SK-N-SH (cell line): ENCODE results near the gene LRRN1. TPM values are rescaled to one million over a fixed set of nuclear protein-coding genes. Genes with fewer than 3 reads are reported as not detected.

ENCODE experiments used
- CTCF ChIA-PET: fragments of 300-600, 350-600 bp; formaldehyde crosslinking; extraction: SDS; loops from one replicate; lab custom pipeline; 2021; lab: Yijun Ruan, JAX
- POLR2A ChIA-PET: fragments of 350-600 bp; sonication (Branson Sonifier 250); formaldehyde crosslinking; extraction: SDS; loops from one replicate; lab custom pipeline; 2020; ENCODE audit warnings: antibody characterized with exemption, inconsistent platforms; lab: Yijun Ruan, JAX
- DNase-seq: peaks from one replicate; pipeline ENCODE4 v3.0.0; 2012
- H2AFZ ChIP-seq: fragments of 200-600 bp; sonication (generic); 2 replicates; pipeline ENCODE4 v1.8.1; 2016; ENCODE audit warnings: antibody characterized with exemption, mild to moderate bottlenecking, low read depth
- H3F3A ChIP-seq: fragments of 200-600 bp; sonication (generic); replicated peaks from 2 replicates; pipeline ENCODE3; 2016; ENCODE audit warnings: antibody characterized with exemption, mild to moderate bottlenecking; ENCODE audit not compliant: insufficient read depth
- H3K27ac ChIP-seq, 2 experiments: fragments of 200-500 bp in 1 of 2; fragments of 200-600 bp in 1 of 2; sonication (Bioruptor generic) in 1 of 2; sonication (generic), shearing (Covaris generic) in 1 of 2; 2 replicates each; pipeline versions ENCODE4 v1.5.1 to v1.6.1; 2014 to 2016; ENCODE audit warnings: low read depth in 2 of 2, inconsistent platforms in 1 of 2, low read length in 1 of 2, mild to moderate bottlenecking in 1 of 2, mixed read lengths in 1 of 2
- H3K27me3 ChIP-seq: fragments of 200-600 bp; sonication (generic), shearing (Covaris generic); 2 replicates; pipeline ENCODE4 v1.6.1; 2016; ENCODE audit warnings: mixed run types; ENCODE audit not compliant: insufficient read depth
- H3K36me3 ChIP-seq, 2 experiments: fragments of 200-500 bp in 1 of 2; fragments of 200-600 bp in 1 of 2; sonication (Bioruptor generic) in 1 of 2; sonication (generic) in 1 of 2; replicated peaks in 1 of 2; 2 replicates each; pipeline versions ENCODE3 to v1.5.1; 2014 to 2016; ENCODE audit warnings: low read length in 1 of 2, mild to moderate bottlenecking in 1 of 2; ENCODE audit not compliant: insufficient read depth in 2 of 2, control insufficient read depth in 1 of 2
- H3K4me1 ChIP-seq, 2 experiments: fragments of 200-500 bp in 1 of 2; fragments of 200-600 bp in 1 of 2; sonication (Bioruptor generic) in 1 of 2; sonication (generic), shearing (Covaris generic) in 1 of 2; 2 replicates each; pipeline versions ENCODE4 v1.5.1 to v1.6.1; 2014 to 2016; ENCODE audit warnings: low read depth in 1 of 2, low read length in 1 of 2, mixed run types in 1 of 2; ENCODE audit not compliant: insufficient read depth in 2 of 2, control insufficient read depth in 1 of 2
- H3K4me2 ChIP-seq: fragments of 200-600 bp; sonication (generic), shearing (Covaris generic); 2 replicates; pipeline ENCODE4 v1.6.1; 2017; ENCODE audit warnings: mixed run types
- H3K4me3 ChIP-seq, 2 experiments: fragments of 200-500 bp in 1 of 2; fragments of 200-600 bp in 1 of 2; sonication (Bioruptor generic) in 1 of 2; sonication (generic), shearing (Covaris generic) in 1 of 2; 2 replicates each; pipeline versions ENCODE4 v1.5.1 to v1.8.1; 2014 to 2016; ENCODE audit warnings: low read depth in 2 of 2, inconsistent platforms in 1 of 2, low read length in 1 of 2, mild to moderate bottlenecking in 1 of 2, mixed read lengths in 1 of 2, moderate library complexity in 1 of 2
- H3K79me2 ChIP-seq: fragments of 200-600 bp; sonication (generic); 2 replicates; pipeline ENCODE4 v1.8.1; 2017; ENCODE audit warnings: mild to moderate bottlenecking; ENCODE audit not compliant: insufficient read depth
- H3K9ac ChIP-seq: fragments of 200-600 bp; sonication (generic); 2 replicates; pipeline ENCODE4 v1.6.1; 2017; ENCODE audit warnings: mixed run types
- H3K9me2 ChIP-seq: fragments of 200-600 bp; sonication (generic); 2 replicates; pipeline ENCODE4 v1.6.1; 2017; ENCODE audit warnings: mixed run types
- H3K9me3 ChIP-seq: fragments of 200-600 bp; sonication (generic); 2 replicates; pipeline ENCODE4 v1.6.1; 2017; ENCODE audit warnings: mixed run types, mild to moderate bottlenecking, moderate library complexity
- H4K20me1 ChIP-seq: fragments of 200-600 bp; sonication (generic); 2 replicates; pipeline ENCODE4 v1.6.1; 2017; ENCODE audit warnings: mild to moderate bottlenecking, mixed run types; ENCODE audit not compliant: insufficient read depth
- EP300 ChIP-seq, 2 experiments: IDR thresholded peaks; 2 replicates each; pipeline versions ENCODE4 v1.4.0 to v1.6.1; 2012; ENCODE audit warnings: borderline replicate concordance in 1 of 2, low read depth in 1 of 2, low read length in 1 of 2
- FOXM1 ChIP-seq: IDR thresholded peaks from 2 replicates; pipeline ENCODE4 v1.4.0; 2012; ENCODE audit warnings: low read depth, mild to moderate bottlenecking
- MEF2A ChIP-seq: IDR thresholded peaks from 2 replicates; pipeline ENCODE4 v1.4.0; 2012; ENCODE audit warnings: low read depth, borderline replicate concordance
- POLR2AphosphoS5 ChIP-seq: IDR thresholded peaks from 2 replicates; pipeline ENCODE4 v1.6.1; 2012; ENCODE audit warnings: low read depth, low read length
- RXRA ChIP-seq: IDR thresholded peaks from 2 replicates; pipeline ENCODE4 v1.4.0; 2012; ENCODE audit warnings: low read depth, mild to moderate bottlenecking, borderline replicate concordance
- YY1 ChIP-seq: IDR thresholded peaks from 2 replicates; pipeline ENCODE4 v1.4.0; 2012; ENCODE audit warnings: low read depth, mild to moderate bottlenecking
- WGBS: methylation state at CpG from one replicate; pipeline ENCODE4 v1.1.6; 2017; ENCODE audit warnings: low lambda C conversion rate; 5-methylcytosine and 5-hydroxymethylcytosine counted together
- polyA plus RNA-seq, 3 experiments: library from polyadenylated mRNA; depleted of rRNA; stranded (reverse); fragments of >200 nt; gene quantifications; 2 replicates each; pipeline ENCODE4 v1.2.3, GENCODE V29; 2012

LRRN1 gene
- polyA plus RNA-seq, 1 of the 3 experiments (the other 2 are of a cell fraction), result 0.03 TPM

DNA sequence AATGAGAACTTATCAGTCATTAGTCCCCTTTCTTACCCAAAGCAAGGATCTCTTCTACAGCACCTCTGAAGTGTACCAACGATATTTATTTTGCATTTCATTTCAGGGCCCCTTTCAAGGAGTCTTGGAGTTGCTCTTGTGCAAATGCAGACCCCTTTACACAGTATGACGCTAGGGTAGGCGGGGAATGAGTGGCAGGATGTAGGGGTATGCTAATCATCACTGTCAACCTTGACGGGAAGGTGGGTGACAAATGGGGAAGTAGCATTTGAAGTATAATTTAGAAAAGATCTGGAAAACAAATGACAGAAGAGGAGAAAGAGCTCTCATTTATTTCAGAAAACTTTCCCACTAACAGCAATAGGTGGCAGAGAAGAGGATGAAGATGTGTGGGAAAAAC, 94.4 kb downstream of the LRRN1 start:
- TF ChIP-seq POLR2AphosphoS5, result no peak
- TF ChIP-seq RXRA, result no peak
- no peak for TF ChIP-seq YY1
- no peak for TF ChIP-seq FOXM1
- no peak for TF ChIP-seq MEF2A
- no peak for TF ChIP-seq EP300 (IDR thresholded peaks at IDR 0.05; ENCODE audit: borderline replicate concordance in 1 of 2, low read depth in 1 of 2, low read length in 1 of 2)
- ChIA-PET CTCF (interaction anchor here (0.9 kb wide), 1 partner anchor 12 kb away, joined by 3 read pairs; no protein-coding TSS in a partner anchor), POLR2A (no interaction called here)
- Histone ChIP-seq H3K27me3 (no peaks in the 10 kb centered on the region), H4K20me1 (no peaks in the 10 kb centered on the region), H3K4me1 (no peaks in the 10 kb centered on the region), H2AFZ (no peak overlapping the region), H3K79me2 (no peaks in the 10 kb centered on the region), H3K9me3 (no peaks in the 10 kb centered on the region), H3K9ac (no peak overlapping the region), H3K27ac (no peak overlapping the region), H3K36me3 (no peaks in the 10 kb centered on the region), H3K4me3 (no peak overlapping the region), H3F3A (no peaks in the 10 kb centered on the region), H3K9me2 (no peaks in the 10 kb centered on the region), H3K4me2 (no peak overlapping the region)
- DNase-seq, result no peak
- WGBS, result 3% methylated on average over 4 of the region's 4 CpGs
